ENCODE measurements around the gene PTPRK.

PTPRK gene

GRCh38 chr6:127969701-127970100 lies 550.7 kb downstream of the PTPRK start:
- Histone ChIP-seq H3K9me2 (ENCODE audit: low read depth, low read length) (no peaks in the 10 kb centered on the region), H3F3A (ENCODE audit: insufficient read depth, low read length) (no peaks in the 10 kb centered on the region), H2AFZ (ENCODE audit: low read length) (no peak overlapping the region), H3K9ac (ENCODE audit: low read length) (no peak overlapping the region), H3K36me3 (ENCODE audit: insufficient read depth, low read length) (no peaks in the 10 kb centered on the region), H4K20me1 (ENCODE audit: insufficient read depth, low read length) (no peaks in the 10 kb centered on the region), H3K27ac (ENCODE audit: low read depth, low read length, poor library complexity, severe bottlenecking) (no peak overlapping the region), H3K9me3 (ENCODE audit: low read length) (no peaks in the 10 kb centered on the region), H3K4me3 (ENCODE audit: low read depth, low read length, poor library complexity, severe bottlenecking) (no peak overlapping the region), H3K79me2 (ENCODE audit: insufficient read depth, low read length) (no peaks in the 10 kb centered on the region), H3K4me1 (ENCODE audit: insufficient read depth, low read length, severe bottlenecking) (no peaks in the 10 kb centered on the region), H3K4me2 (ENCODE audit: low read length) (no peak overlapping the region), H3K27me3 (ENCODE audit: insufficient read depth, low read length) (no peaks in the 10 kb centered on the region)
- no peak for TF ChIP-seq EZH2 (IDR thresholded peaks at IDR 0.05; ENCODE audit: borderline replicate concordance, low read length)
- no peak for TF ChIP-seq CTCF (IDR thresholded peaks at IDR 0.05; ENCODE audit: low read length)

GRCh38 chr6:127968394-127968793 lies 552.0 kb downstream of the PTPRK start:
- no peak overlapping the region for H2AFZ ChIP-seq (ENCODE audit: low read length)
- no peaks in the 10 kb centered on the region for H3K36me3 ChIP-seq (ENCODE audit: insufficient read depth, low read length)
- no peak overlapping the region for H3K9ac ChIP-seq (ENCODE audit: low read length)
- H3F3A ChIP-seq (ENCODE audit: insufficient read depth, low read length), result no peaks in the 10 kb centered on the region
- no peaks in the 10 kb centered on the region for H3K9me3 ChIP-seq (ENCODE audit: low read length)
- H3K79me2 ChIP-seq (ENCODE audit: insufficient read depth, low read length), result no peaks in the 10 kb centered on the region
- H3K4me3 ChIP-seq (ENCODE audit: low read depth, low read length, poor library complexity, severe bottlenecking), result no peak overlapping the region
- no peaks in the 10 kb centered on the region for H3K9me2 ChIP-seq (ENCODE audit: low read depth, low read length)
- TF ChIP-seq CTCF (IDR thresholded peaks at IDR 0.05; ENCODE audit: low read length) (no peak), EZH2 (IDR thresholded peaks at IDR 0.05; ENCODE audit: borderline replicate concordance, low read length) (no peak)
- H3K27me3 ChIP-seq (ENCODE audit: insufficient read depth, low read length), result no peaks in the 10 kb centered on the region
- H3K4me2 ChIP-seq (ENCODE audit: low read length), result no peak overlapping the region
- H3K4me1 ChIP-seq (ENCODE audit: insufficient read depth, low read length, severe bottlenecking), result no peaks in the 10 kb centered on the region
- no peaks in the 10 kb centered on the region for H4K20me1 ChIP-seq (ENCODE audit: insufficient read depth, low read length)
- H3K27ac ChIP-seq (ENCODE audit: low read depth, low read length, poor library complexity, severe bottlenecking), result no peak overlapping the region

GRCh38 chr6:127967708-127968107 lies 552.7 kb downstream of the PTPRK start:
- H3K9ac ChIP-seq (ENCODE audit: low read length), result no peak overlapping the region
- H4K20me1 ChIP-seq (ENCODE audit: insufficient read depth, low read length), result no peaks in the 10 kb centered on the region

More at GRCh38 chr6:127967708-127968107, 552.7 kb downstream of the PTPRK start:
- H3K27me3 ChIP-seq (ENCODE audit: insufficient read depth, low read length), result no peaks in the 10 kb centered on the region
- H3F3A ChIP-seq (ENCODE audit: insufficient read depth, low read length), result no peaks in the 10 kb centered on the region
- no peaks in the 10 kb centered on the region for H3K4me1 ChIP-seq (ENCODE audit: insufficient read depth, low read length, severe bottlenecking)
- H2AFZ ChIP-seq (ENCODE audit: low read length), result no peak overlapping the region
- no peaks in the 10 kb centered on the region for H3K79me2 ChIP-seq (ENCODE audit: insufficient read depth, low read length)
- H3K4me3 ChIP-seq (ENCODE audit: low read depth, low read length, poor library complexity, severe bottlenecking), result no peak overlapping the region
- no peak for TF ChIP-seq CTCF (IDR thresholded peaks at IDR 0.05; ENCODE audit: low read length)
- no peak for TF ChIP-seq EZH2 (IDR thresholded peaks at IDR 0.05; ENCODE audit: borderline replicate concordance, low read length)
- H3K9me2 ChIP-seq (ENCODE audit: low read depth, low read length), result no peaks in the 10 kb centered on the region
- H3K9me3 ChIP-seq (ENCODE audit: low read length), result no peaks in the 10 kb centered on the region
- no peak overlapping the region for H3K27ac ChIP-seq (ENCODE audit: low read depth, low read length, poor library complexity, severe bottlenecking)
- no peaks in the 10 kb centered on the region for H3K36me3 ChIP-seq (ENCODE audit: insufficient read depth, low read length)
- no peak overlapping the region for H3K4me2 ChIP-seq (ENCODE audit: low read length)
